HepG2 (cell line): ENCODE data around the gene KEL. TPM values are rescaled to one million over a fixed set of nuclear protein-coding genes. Genes with fewer than 3 reads are reported as not detected.

Experiments used
- ATAC-seq: fragments of 200-7000 bp; cut with Tn5 transposase; 3 replicates; pipeline ENCODE4 v1.9.1; 2020; ENCODE audit warnings: mild to moderate bottlenecking, moderate library complexity
- BruUV-seq: library from RNA; stranded (reverse); fragments of 400-500 nt; replicated peaks from 2 replicates; lab custom pipeline; 2021; lab: Mats Ljungman, UMichigan
- CTCF ChIA-PET: fragments of 300-600 bp; formaldehyde crosslinking; extraction: SDS; loops from one replicate; lab custom pipeline; 2021; ENCODE audit warnings: low total read pairs, inconsistent platforms, low intra/inter-chr PET ratio; lab: Yijun Ruan, JAX
- POLR2A ChIA-PET: fragments of 350-600 bp; sonication (Branson Sonifier 250); formaldehyde crosslinking; loops from one replicate; lab custom pipeline; 2020; ENCODE audit warnings: antibody characterized with exemption, inconsistent platforms; lab: Yijun Ruan, JAX
- DNase-seq: peaks from one replicate; pipeline ENCODE4 v3.0.0-alpha.2; 2015; ENCODE audit warnings: low spot score
- FAIRE-seq: peaks from 3 replicates; lab custom pipeline; 2011; peaks lifted over from hg19 to GRCh38; lab: Jason Lieb, UNC
- H2AFZ ChIP-seq: one replicate; pipeline ENCODE4 v1.6.1; 2011; ENCODE audit warnings: low read length, inconsistent platforms
- H3K27ac ChIP-seq: fragments of 300-600 bp; 3 replicates; pipeline ENCODE4 v1.8.0; 2011; ENCODE audit warnings: mixed run types, mild to moderate bottlenecking, mixed read lengths, low read length, inconsistent platforms; ENCODE audit not compliant: insufficient read depth; ENCODE audit errors: extremely low read length
- H3K27me3 ChIP-seq, 2 experiments: fragments of 200-600 bp in 1 of 2; 2 replicates in 1 of 2; 3 replicates in 1 of 2; pipeline versions ENCODE4 v1.6.0 to v1.8.0; 2011; ENCODE audit warnings: low read length in 2 of 2, mild to moderate bottlenecking in 2 of 2, moderate library complexity in 2 of 2, inconsistent platforms in 1 of 2; ENCODE audit not compliant: insufficient read depth in 2 of 2, control insufficient read depth in 1 of 2
- H3K36me3 ChIP-seq, 2 experiments: fragments of 200-600 bp in 1 of 2; replicated peaks in 1 of 2; 2 replicates in 1 of 2; 3 replicates in 1 of 2; pipeline versions ENCODE4 v1.5.1 to v1.8.0; 2011; ENCODE audit warnings: low read length in 2 of 2, inconsistent platforms in 1 of 2; ENCODE audit not compliant: insufficient read depth in 2 of 2, control insufficient read depth in 1 of 2
- H3K4me1 ChIP-seq: 2 replicates; pipeline ENCODE4 v1.5.1; 2012; ENCODE audit warnings: low read length, inconsistent platforms; ENCODE audit not compliant: insufficient read depth
- H3K4me2 ChIP-seq: 2 replicates; pipeline ENCODE4 v1.6.0; 2011; ENCODE audit warnings: low read depth, low read length, inconsistent platforms
- H3K4me3 ChIP-seq, 3 experiments: fragments of 200-600 bp in 1 of 3; sonication (generic), shearing (Covaris generic) in 1 of 3; replicated peaks in 1 of 3; 2 replicates each; pipeline ENCODE4 v1.5.1; 2011 to 2016; ENCODE audit warnings: low read length in 3 of 3, inconsistent platforms in 2 of 3, low read depth in 2 of 3, mild to moderate bottlenecking in 2 of 3, control low read depth in 1 of 3, mixed read lengths in 1 of 3; ENCODE audit not compliant: insufficient read depth in 1 of 3
- H3K79me2 ChIP-seq: one replicate; pipeline ENCODE4 v1.6.1; 2011; ENCODE audit warnings: low read length, inconsistent platforms; ENCODE audit not compliant: insufficient read depth
- H3K9ac ChIP-seq: 2 replicates; pipeline ENCODE4 v1.6.0; 2011; ENCODE audit warnings: mild to moderate bottlenecking, low read depth, low read length, inconsistent platforms; ENCODE audit not compliant: insufficient read depth
- H3K9me3 ChIP-seq: 2 replicates; pipeline ENCODE4 v1.5.1; 2012; ENCODE audit warnings: mild to moderate bottlenecking, low read length
- H4K20me1 ChIP-seq: 2 replicates; pipeline ENCODE4 v1.6.0; 2011; ENCODE audit warnings: inconsistent platforms, mild to moderate bottlenecking, low read length, moderate library complexity; ENCODE audit not compliant: insufficient read depth
- CEBPG ChIP-seq: IDR thresholded peaks from 2 replicates; pipeline ENCODE4 v1.6.1; 2016
- ETV5 ChIP-seq: IDR thresholded peaks from 2 replicates; pipeline ENCODE4 v1.6.1; 2018; ENCODE audit warnings: missing biosample characterization, missing genetic modification reagents, inconsistent platforms, borderline replicate concordance
- FOXK1 ChIP-seq: sonication (generic); formaldehyde crosslinking; IDR thresholded peaks from 2 replicates; pipeline ENCODE4 v1.4.0; 2020; ENCODE audit warnings: low read depth, missing genetic modification reagents, borderline replicate concordance
- LRRFIP1 ChIP-seq: sonication (generic); formaldehyde crosslinking; conservative IDR thresholded peaks from 2 replicates; pipeline ENCODE4 v1.4.0; 2020; ENCODE audit warnings: missing genetic modification reagents
- STAG1 ChIP-seq: sonication (generic); formaldehyde crosslinking; IDR thresholded peaks from 2 replicates; pipeline ENCODE4 v1.4.0; 2020; ENCODE audit warnings: missing genetic modification reagents
- SUZ12 ChIP-seq: fragments of 150-350 bp; IDR thresholded peaks from 2 replicates; pipeline ENCODE4 v1.6.1; 2014; ENCODE audit warnings: low read depth, low read length
- TRAFD1 ChIP-seq: sonication (generic); formaldehyde crosslinking; IDR thresholded peaks from 2 replicates; pipeline ENCODE4 v1.5.1; 2020; ENCODE audit warnings: missing genetic modification reagents, mild to moderate bottlenecking, borderline replicate concordance
- ZFX ChIP-seq: sonication (generic); formaldehyde crosslinking; IDR thresholded peaks from 2 replicates; pipeline ENCODE4 v1.4.0; 2020; ENCODE audit warnings: mild to moderate bottlenecking, low read depth, missing genetic modification reagents, moderate library complexity
- ZNF326 ChIP-seq: sonication (generic); formaldehyde crosslinking; IDR thresholded peaks from 2 replicates; pipeline ENCODE4 v1.4.0; 2020; ENCODE audit warnings: missing genetic modification reagents, borderline replicate concordance
- ZNF441 ChIP-seq: sonication (generic); formaldehyde crosslinking; IDR thresholded peaks from 2 replicates; pipeline ENCODE4 v1.7.0; 2021; ENCODE audit warnings: missing genetic modification reagents, borderline replicate concordance
- WGBS: methylation state at CpG from one replicate; pipeline ENCODE4 v1.1.6; 2017; ENCODE audit warnings: low lambda C conversion rate; 5-methylcytosine and 5-hydroxymethylcytosine counted together
- in situ Hi-C: cut with HindIII; loops from 2 replicates; pipeline ENCODE4 v1.10.0; 2017; ENCODE audit warnings: low pct_unique_long_range_greater_than_20kb; ENCODE audit not compliant: extremely low pct_ligation_motif_present
- intact Hi-C: fragments of 100-400 bp; cut with micrococcal nuclease; formaldehyde crosslinking; loops from one replicate; pipeline ENCODE4 v1.10.0; 2022; ENCODE audit not compliant: unreplicated experiment
- polyA plus RNA-seq, 8 experiments: library from polyadenylated mRNA; depleted of rRNA in 3 of 8; stranded (reverse) in 7 of 8; unstranded in 1 of 8; fragments of >200 nt; fragmentation: Illumina TruSeq in 4 of 8; extraction: Trizol in 4 of 8; gene quantifications; 2 replicates each; pipeline versions ENCODE4 v1.2.1 to v1.2.3, GENCODE V29; 2011 to 2016; ENCODE audit warnings: low read depth in 4 of 8, missing spikeins in 1 of 8, mixed read lengths in 1 of 8; ENCODE audit not compliant: insufficient read depth in 1 of 8
- total RNA-seq, 5 experiments: library from RNA; depleted of rRNA; stranded (reverse); fragments of >200 nt; fragmentation: Illumina TruSeq; extraction: Trizol; gene quantifications; 2 replicates each; pipeline ENCODE4 v1.2.3, GENCODE V29; 2016; ENCODE audit warnings: low read depth in 1 of 5

KEL gene
- total and polyA plus RNA-seq, 2 of the 13 experiments (the other 11 are each of a cell fraction or from before 2014, with no cell fraction given): 0.03 TPM; not detected in 1

- no peak for DNase-seq
- CTCF ChIA-PET: no interaction called here
Measured at GRCh38 chr7:142915315-142915714, 46.8 kb downstream of the KEL start.

More at GRCh38 chr7:142915315-142915714, 46.8 kb downstream of the KEL start:
- Histone ChIP-seq H3K79me2 (no peaks in the 10 kb centered on the region), H3K4me3 (no peak overlapping the region), H3K9me3 (no peaks in the 10 kb centered on the region), H3K9ac (no peak overlapping the region), H3K4me2 (no peak overlapping the region), H2AFZ (no peak overlapping the region), H3K27ac (no peak overlapping the region), H3K4me1 (no peaks in the 10 kb centered on the region), H3K27me3 (no peaks in the 10 kb centered on the region), H3K36me3 (no peaks in the 10 kb centered on the region), H4K20me1 (no peaks in the 10 kb centered on the region)
- in situ Hi-C loops (no loop called here), intact Hi-C loops (no loop called here)
- FAIRE-seq (no peak), ATAC-seq (no peak)
- WGBS: 31% methylated on average over 6 of the region's 8 CpGs
- BruUV-seq: no TSS peak
- POLR2A ChIA-PET: no interaction called here
- TF ChIP-seq LRRFIP1 (CRISPR knock-in tag): no peak
- TF ChIP-seq ZNF441 (CRISPR knock-in tag): no peak
- TF ChIP-seq SUZ12: no peak
- TF ChIP-seq STAG1: no peak
- no peak for TF ChIP-seq ZNF326 (CRISPR knock-in tag)
- TF ChIP-seq ZFX (CRISPR knock-in tag): no peak
- TF ChIP-seq TRAFD1: no peak
- TF ChIP-seq CEBPG: no peak
- TF ChIP-seq ETV5 (CRISPR knock-in tag): no peak
- no peak for TF ChIP-seq FOXK1 (CRISPR knock-in tag)
